Measurements from ENCODE around the gene CLK3.

DNA sequence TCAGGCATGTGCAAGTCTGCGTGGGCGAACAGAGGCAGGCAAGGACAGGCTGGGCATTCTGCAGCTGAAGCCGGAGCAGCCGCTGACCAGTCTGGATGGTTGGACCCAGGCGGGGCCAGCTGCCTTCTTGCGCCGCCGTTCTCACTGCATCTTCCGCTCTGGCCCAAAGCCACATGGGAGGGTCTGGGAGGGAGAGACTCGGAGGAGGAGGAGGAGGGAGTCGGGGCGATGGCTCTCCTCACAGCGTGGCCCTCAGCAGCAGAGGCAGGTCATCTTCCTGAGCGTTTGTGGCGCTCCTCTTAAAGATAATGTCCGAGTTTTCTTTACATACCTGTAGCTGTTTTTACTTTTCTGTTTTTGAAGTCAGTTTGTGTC lies 5.9 kb downstream of the CLK3 start:
- TF ChIP-seq, protein P1, sequence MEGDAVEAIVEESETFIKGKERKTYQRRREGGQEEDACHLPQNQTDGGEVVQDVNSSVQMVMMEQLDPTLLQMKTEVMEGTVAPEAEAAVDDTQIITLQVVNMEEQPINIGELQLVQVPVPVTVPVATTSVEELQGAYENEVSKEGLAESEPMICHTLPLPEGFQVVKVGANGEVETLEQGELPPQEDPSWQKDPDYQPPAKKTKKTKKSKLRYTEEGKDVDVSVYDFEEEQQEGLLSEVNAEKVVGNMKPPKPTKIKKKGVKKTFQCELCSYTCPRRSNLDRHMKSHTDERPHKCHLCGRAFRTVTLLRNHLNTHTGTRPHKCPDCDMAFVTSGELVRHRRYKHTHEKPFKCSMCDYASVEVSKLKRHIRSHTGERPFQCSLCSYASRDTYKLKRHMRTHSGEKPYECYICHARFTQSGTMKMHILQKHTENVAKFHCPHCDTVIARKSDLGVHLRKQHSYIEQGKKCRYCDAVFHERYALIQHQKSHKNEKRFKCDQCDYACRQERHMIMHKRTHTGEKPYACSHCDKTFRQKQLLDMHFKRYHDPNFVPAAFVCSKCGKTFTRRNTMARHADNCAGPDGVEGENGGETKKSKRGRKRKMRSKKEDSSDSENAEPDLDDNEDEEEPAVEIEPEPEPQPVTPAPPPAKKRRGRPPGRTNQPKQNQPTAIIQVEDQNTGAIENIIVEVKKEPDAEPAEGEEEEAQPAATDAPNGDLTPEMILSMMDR (IDR thresholded peaks at IDR 0.05; ENCODE audit: insufficient read depth, low read length, poor library complexity, severe bottlenecking), result no peak
- TF ChIP-seq EZH2phosphoT487 (conservative IDR thresholded peaks at IDR 0.05; ENCODE audit: low read length), result no peak
